ENCODE measurements around the gene FLT1. TPM values are rescaled to one million over a fixed set of nuclear protein-coding genes. Genes with fewer than 3 reads are reported as not detected.

The FLT1 gene
- polyA plus RNA-seq, 3 donors: 6.3 to 31.8 (median 6.6) TPM

DNA sequence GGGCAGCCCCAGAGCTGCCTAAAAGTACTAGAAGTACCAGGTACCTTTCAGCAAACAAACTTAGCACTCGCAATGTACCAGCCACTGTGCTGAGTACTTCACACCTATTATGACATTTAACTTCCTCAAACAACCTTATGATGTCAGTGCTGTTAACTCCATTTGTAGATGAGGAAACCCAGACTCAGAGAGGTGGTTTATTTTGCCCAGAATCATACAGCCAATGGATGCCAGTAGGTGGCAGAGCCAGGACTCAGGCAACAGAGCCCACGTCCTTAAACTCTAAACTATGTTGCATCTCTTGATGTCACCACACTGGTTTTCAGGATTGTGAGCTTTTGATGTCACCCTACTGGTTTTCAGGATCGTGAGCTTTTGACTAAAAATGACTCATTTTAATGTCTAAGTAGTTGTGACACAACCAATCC lies 78.9 kb downstream of the FLT1 start:
- no peak overlapping the region for H3K27ac ChIP-seq (ENCODE audit: low read depth, low read length)
- 46 to 63% (median 57%) methylated on average over 3 of the region's 3 CpGs for WGBS, 3 donors

GRCh38 chr13:28413999-28414398 lies 80.9 kb downstream of the FLT1 start:
- 90 to 94% (median 90%) methylated on average over 4 of the region's 4 CpGs for WGBS, 3 donors
- H3K27ac ChIP-seq (ENCODE audit: low read depth, low read length): no peak overlapping the region

DNA sequence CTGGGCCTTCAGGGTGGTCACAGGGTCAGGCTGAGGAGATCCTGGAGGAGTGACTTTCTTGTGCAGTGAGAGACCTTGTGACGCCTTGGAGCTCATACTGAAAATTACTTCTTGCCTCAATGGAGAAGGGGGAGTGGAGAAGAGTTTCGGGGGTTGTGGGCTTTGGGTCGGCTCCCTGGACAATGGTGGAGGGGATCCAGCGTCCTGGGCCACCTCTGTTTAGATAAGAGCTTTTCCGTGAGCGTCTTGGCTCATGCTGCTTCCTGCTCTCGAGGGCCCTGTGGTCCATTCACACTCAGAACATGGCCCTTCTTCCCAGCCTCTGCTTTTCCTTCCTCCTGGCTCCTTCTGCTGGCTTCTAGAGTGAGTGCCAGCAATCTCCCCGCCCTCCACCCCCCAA lies 81.9 kb downstream of the FLT1 start:
- H3K27ac ChIP-seq (ENCODE audit: low read depth, low read length): no peak overlapping the region

GRCh38 chr13:28411831-28412353 lies 83.0 kb downstream of the FLT1 start:
- no peak overlapping the region for H3K27ac ChIP-seq (ENCODE audit: low read depth, low read length)
- WGBS, 3 donors: 9 to 15% (median 14%) methylated on average over 5 of the region's 5 CpGs

More for the DNA sequence above, 81.9 kb downstream of the FLT1 start:
- WGBS, 3 donors: 55 to 63% (median 57%) methylated on average over 8 of the region's 8 CpGs

DNA sequence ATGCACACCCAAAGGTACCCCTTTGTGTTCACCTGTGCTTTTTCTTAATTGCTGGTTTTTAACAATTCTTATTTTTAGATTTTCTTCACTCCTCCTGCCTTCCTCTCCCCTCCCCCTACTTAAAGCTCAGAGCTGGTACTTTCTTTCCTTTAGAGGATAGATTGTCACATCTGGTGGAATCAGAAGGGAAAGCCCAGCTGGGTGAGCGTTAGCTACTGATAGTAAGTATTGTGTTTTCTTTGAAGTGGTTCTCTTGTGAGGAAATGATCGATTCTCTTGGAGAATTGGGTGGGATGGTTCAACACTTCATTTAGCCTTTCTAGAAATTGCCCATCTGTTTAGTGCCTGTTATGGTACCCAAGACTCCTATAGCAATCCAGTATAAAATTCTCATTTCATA lies 84.8 kb downstream of the FLT1 start:
- 21 to 48% (median 37%) methylated on average over 2 of the region's 2 CpGs for WGBS, 3 donors
- no peak overlapping the region for H3K27ac ChIP-seq (ENCODE audit: low read depth, low read length)

DNA sequence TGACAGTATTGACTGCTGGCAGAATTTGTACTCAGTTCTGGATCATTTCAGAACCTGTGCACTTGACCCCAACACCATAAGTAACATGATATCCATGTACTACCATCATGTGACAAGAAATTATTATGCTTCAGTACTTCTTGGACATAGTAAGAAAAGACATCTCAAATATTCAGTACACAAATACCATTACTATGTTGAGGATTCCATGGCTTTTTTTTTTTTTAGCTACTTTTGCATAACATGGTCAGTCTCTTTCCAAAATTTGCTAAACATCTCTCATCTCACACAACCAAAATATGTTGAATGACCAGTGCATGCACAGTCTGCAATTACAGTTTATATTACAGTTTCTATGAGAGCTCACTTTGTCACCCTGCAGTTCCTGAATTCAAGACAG lies 85.3 kb downstream of the FLT1 start:
- no peak overlapping the region for H3K27ac ChIP-seq (ENCODE audit: low read depth, low read length)

DNA sequence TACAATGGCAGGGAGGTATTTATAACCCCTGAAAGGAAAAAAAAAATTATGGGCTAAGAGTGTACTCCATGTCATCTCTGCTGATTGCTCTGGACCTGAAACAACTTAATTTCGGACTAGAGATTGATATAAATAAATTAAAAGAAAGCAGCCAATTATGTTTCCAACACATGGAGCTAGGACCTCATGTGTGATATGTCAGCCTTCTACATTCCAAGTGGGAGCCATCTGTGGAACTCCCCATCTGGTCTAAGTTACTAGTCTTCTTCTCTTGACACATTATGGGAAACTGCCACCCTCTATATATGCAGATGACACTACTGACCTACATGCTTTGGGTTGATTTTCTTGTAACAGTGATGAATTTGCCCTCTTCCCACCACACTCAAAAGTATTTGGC lies 86.1 kb downstream of the FLT1 start:
- H3K27ac ChIP-seq (ENCODE audit: low read depth, low read length): no peak overlapping the region
- 35 to 50% (median 41%) methylated on average over 1 of the region's 1 CpG for WGBS, 3 donors

DNA sequence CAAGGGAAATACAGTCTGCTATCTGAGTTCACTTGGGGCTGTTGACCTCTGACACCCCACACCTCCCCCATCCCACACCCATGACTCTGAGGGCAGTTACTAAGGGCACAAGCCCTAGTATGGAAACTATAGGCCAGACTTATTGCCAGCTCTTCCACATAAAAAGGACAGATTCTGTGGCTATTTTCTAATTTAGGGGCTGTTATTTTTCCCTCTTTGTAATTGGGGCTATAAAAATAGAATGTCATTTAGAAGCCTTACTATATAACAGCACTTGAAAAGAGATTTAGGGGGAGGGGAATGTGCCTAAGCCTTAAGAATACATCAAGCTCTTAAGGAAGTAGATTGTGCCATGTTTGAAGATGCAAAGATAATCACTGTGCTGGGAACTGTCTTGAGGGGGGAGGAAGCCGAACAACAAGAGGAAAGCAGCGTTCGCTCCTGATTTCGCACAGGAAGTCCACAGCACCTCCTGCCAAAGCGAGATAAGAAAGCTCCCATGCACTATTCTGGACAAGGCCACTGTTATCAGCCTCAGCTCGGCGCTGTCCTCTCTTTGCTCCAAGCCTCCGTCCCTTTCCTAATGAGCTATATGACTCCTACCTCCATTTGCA lies 86.6 kb downstream of the FLT1 start:
- H3K27ac ChIP-seq (ENCODE audit: low read depth, low read length): no peak overlapping the region
- WGBS, 3 donors: 11 to 19% (median 13%) methylated on average over 8 of the region's 8 CpGs

DNA sequence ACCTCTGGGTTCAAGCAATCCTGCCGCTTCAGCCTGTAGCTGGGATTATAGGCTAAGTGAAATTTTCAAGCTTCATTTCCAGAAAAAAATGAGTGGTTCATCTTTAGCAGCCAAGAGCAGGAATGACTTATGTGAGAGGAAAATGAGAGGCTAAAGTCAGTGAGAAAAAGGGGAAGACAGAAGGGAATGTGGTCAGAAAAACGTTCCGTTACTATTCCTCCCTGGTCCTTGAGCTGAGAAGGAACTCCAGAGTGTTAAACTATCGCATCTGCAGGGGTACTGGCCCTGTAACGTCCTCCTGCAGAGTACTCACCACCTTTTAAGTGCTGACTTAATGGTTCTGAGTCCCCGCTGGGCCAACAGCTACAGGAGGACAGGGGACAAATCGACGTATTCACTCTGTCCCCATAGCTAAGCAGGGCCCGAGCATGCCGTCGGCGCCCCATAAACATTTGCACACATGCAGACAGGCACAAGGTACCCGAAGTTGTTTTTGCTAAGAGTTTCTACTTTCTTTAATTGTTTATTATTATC lies 88.1 kb downstream of the FLT1 start:
- 77 to 84% (median 79%) methylated on average over 13 of the region's 13 CpGs for WGBS, 3 donors
- no peak overlapping the region for H3K27ac ChIP-seq (ENCODE audit: low read depth, low read length)

DNA sequence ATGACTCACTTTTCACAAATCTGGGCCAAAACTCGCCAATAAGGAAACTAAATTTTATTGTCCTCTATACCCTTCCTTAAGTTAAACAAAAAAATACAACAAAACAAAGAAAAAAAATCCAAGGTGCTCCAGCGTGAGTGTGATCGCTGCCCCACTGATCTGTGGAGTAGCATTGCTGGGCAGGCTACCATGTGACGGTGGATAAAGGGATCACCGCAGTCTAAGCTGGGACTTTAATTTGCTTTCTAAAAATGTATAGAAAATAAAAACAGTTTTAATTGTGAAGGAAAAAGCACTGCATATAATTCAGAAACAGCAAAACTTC lies 92.9 kb downstream of the FLT1 start:
- WGBS, 3 donors: 71 to 83% (median 72%) methylated on average over 5 of the region's 5 CpGs
- no peak overlapping the region for H3K27ac ChIP-seq (ENCODE audit: low read depth, low read length)

- no peak overlapping the region for H3K27ac ChIP-seq (ENCODE audit: low read depth, low read length)
- 26 to 55% (median 26%) methylated on average over 7 of the region's 7 CpGs for WGBS, 3 donors
Observed at GRCh38 chr13:28401303-28402056, 93.4 kb downstream of the FLT1 start.

GRCh38 chr13:28396053-28396452 lies 98.9 kb downstream of the FLT1 start:
- no peak overlapping the region for H3K27ac ChIP-seq (ENCODE audit: low read depth, low read length)
- 26 to 55% (median 41%) methylated on average over 2 of the region's 2 CpGs for WGBS, 3 donors

DNA sequence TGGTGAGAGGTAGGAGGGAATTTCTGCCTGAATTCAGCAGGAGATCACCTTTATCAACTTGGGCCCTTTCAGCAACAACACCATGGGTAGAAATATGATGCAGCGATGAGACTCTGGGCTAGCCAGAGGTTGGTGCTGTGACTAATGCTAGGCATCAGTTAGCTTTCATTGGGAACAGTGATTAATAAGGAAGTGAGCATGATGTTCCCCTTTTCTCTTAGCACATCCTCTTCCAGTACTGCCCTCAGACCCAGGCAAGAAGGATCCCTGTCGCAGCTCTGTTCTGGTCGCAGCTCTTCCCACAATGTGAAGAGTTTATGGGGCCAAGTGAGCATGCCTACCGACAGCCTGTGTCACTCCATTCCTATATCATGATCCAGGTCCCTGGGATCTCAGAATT lies 100.5 kb downstream of the FLT1 start:
- no peak overlapping the region for H3K27ac ChIP-seq (ENCODE audit: low read depth, low read length)
- 72 to 92% (median 74%) methylated on average over 4 of the region's 4 CpGs for WGBS, 3 donors

- 79 to 80% (median 80%) methylated on average over 5 of the region's 5 CpGs for WGBS, 3 donors
- H3K27ac ChIP-seq (ENCODE audit: low read depth, low read length): no peak overlapping the region
Observed at GRCh38 chr13:28392896-28393505, 101.9 kb downstream of the FLT1 start.

DNA sequence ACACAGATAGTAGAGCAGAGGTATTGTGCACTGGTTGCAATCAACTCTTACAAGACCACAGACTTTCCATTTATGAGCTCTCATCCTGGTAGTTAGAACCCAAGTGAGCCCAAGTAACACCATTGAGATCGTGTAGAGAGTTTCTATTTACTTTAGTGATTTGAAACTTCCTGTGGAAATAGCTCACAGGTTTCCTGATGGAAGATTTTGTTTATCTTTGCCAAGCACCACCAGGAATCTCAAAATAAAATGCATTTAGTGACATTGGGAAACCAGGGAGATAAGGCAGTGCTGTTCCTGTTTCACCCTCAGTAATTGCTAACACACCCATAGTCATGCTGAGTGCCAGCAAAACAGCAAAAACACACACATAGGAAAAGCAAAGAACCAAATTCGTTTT lies 102.5 kb downstream of the FLT1 start:
- H3K27ac ChIP-seq (ENCODE audit: low read depth, low read length): no peak overlapping the region
- WGBS, 3 donors: 12 to 23% (median 23%) methylated on average over 2 of the region's 2 CpGs

GRCh38 chr13:28387740-28388501 lies 107.0 kb downstream of the FLT1 start:
- WGBS, 3 donors: 47 to 67% (median 62%) methylated on average over 4 of the region's 4 CpGs
- H3K27ac ChIP-seq (ENCODE audit: low read depth, low read length): no peak overlapping the region

DNA sequence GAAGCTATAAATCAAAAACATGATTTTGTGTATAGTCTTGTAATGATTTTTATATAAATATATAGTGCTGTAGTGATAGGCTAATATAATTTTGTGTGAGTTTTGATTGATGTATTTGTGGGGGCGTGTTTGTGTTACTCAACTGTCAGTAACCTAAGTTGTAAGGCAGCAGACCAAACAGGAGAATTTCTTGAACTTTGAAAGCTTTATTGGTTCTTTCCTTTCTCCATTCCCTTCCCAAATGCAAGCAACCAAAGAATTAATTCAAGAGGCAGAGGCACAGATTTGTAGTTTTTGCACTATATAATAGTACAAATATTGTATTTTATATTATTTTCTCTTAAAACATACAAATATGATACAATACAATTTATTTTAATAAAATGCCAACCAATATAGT lies 109.6 kb downstream of the FLT1 start:
- no peak overlapping the region for H3K27ac ChIP-seq (ENCODE audit: low read depth, low read length)

GRCh38 chr13:28384789-28385188 lies 110.1 kb downstream of the FLT1 start:
- 68 to 80% (median 73%) methylated on average over 4 of the region's 4 CpGs for WGBS, 3 donors

More for the DNA sequence above, 109.6 kb downstream of the FLT1 start:
- WGBS, 3 donors: 46 to 62% (median 53%) methylated on average over 1 of the region's 1 CpG

GRCh38 chr13:28380319-28380718 lies 114.6 kb downstream of the FLT1 start:
- H3K27ac ChIP-seq (ENCODE audit: low read depth, low read length): no peak overlapping the region
- 87 to 95% (median 91%) methylated on average over 3 of the region's 3 CpGs for WGBS, 3 donors

More at GRCh38 chr13:28384789-28385188, 110.1 kb downstream of the FLT1 start:
- no peak overlapping the region for H3K27ac ChIP-seq (ENCODE audit: low read depth, low read length)

Measured in adipose tissue (tissue), 3 donors.